CD4-positive, alpha-beta memory T cell (primary cell): ENCODE measurements around the gene GABRR2. TPM values are rescaled to one million over a fixed set of nuclear protein-coding genes. Genes with fewer than 3 reads are reported as not detected.
"Not testable (repeated sequence)": the region's sequence is repeated elsewhere in the genome, so short reads cannot be mapped to it uniquely, and the experiment has no call there.

ENCODE experiments used
- CTCF ChIA-PET: fragments of 350-600 bp; sonication (Branson Sonifier 250); formaldehyde crosslinking; loops from one replicate; lab custom pipeline; 2021; ENCODE audit warnings: inconsistent platforms; ENCODE audit not compliant: partially characterized antibody; lab: Charles Lee
- POLR2A ChIA-PET: fragments of 350-600 bp; sonication (Branson Sonifier 250); formaldehyde crosslinking; loops from one replicate; lab custom pipeline; 2021; ENCODE audit not compliant: partially characterized antibody; lab: Charles Lee
- DNase-seq, 5 donors: peaks; one replicate each; pipeline versions ENCODE4 v3.0.0 to v3.0.0-alpha.2; 2020 to 2022; ENCODE audit warnings: mixed read lengths in 1 of 5
- H3K27ac ChIP-seq: one replicate; pipeline ENCODE4 v1.7.0; 2013; ENCODE audit warnings: low read depth, low read length
- H3K27me3 ChIP-seq: 2 replicates; pipeline ENCODE4 v1.7.0; 2013; ENCODE audit warnings: mild to moderate bottlenecking, low read length, moderate library complexity; ENCODE audit not compliant: insufficient read depth
- H3K36me3 ChIP-seq: 2 replicates; pipeline ENCODE4 v1.7.0; 2013; ENCODE audit warnings: mild to moderate bottlenecking, low read length, moderate library complexity; ENCODE audit not compliant: insufficient read depth
- H3K4me1 ChIP-seq: 2 replicates; pipeline ENCODE4 v1.7.0; 2013; ENCODE audit warnings: mild to moderate bottlenecking, low read length, moderate library complexity; ENCODE audit not compliant: insufficient read depth
- H3K4me3 ChIP-seq, 2 donors: one replicate each; pipeline ENCODE4 v1.7.0; 2013; ENCODE audit warnings: low read length in 2 of 2, mild to moderate bottlenecking in 1 of 2
- H3K9me3 ChIP-seq, 2 donors: one replicate each; pipeline ENCODE4 v1.7.0; 2013; ENCODE audit warnings: low read length in 2 of 2, control low read depth in 1 of 2; ENCODE audit not compliant: control insufficient read depth in 1 of 2
- H3K27ac Mint-ChIP-seq, 7 donors: one replicate each; pipeline ENCODE4 v1.8.0; 2020 to 2021; ENCODE audit warnings: mixed read lengths in 7 of 7, mild to moderate bottlenecking in 6 of 7, inconsistent platforms in 3 of 7, moderate library complexity in 3 of 7
- H3K27me3 Mint-ChIP-seq, 2 donors: one replicate each; pipeline ENCODE4 v1.8.0; 2020 to 2021; ENCODE audit warnings: mixed read lengths in 2 of 2
- H3K36me3 Mint-ChIP-seq, 2 donors: one replicate each; pipeline ENCODE4 v1.8.0; 2020 to 2021; ENCODE audit warnings: mixed read lengths in 2 of 2, inconsistent platforms in 1 of 2, mild to moderate bottlenecking in 1 of 2
- H3K4me1 Mint-ChIP-seq, 4 donors: one replicate each; pipeline ENCODE4 v1.8.0; 2020 to 2021; ENCODE audit warnings: mixed read lengths in 4 of 4, mild to moderate bottlenecking in 1 of 4
- H3K4me3 Mint-ChIP-seq, 8 donors: one replicate each; pipeline ENCODE4 v1.8.0; 2020 to 2021; ENCODE audit warnings: mixed read lengths in 8 of 8, mild to moderate bottlenecking in 7 of 8, moderate library complexity in 6 of 8, inconsistent platforms in 3 of 8
- H3K9me3 Mint-ChIP-seq, 8 donors: one replicate each; pipeline ENCODE4 v1.8.0; 2020 to 2021; ENCODE audit warnings: mixed read lengths in 8 of 8, mild to moderate bottlenecking in 5 of 8, inconsistent platforms in 3 of 8, moderate library complexity in 1 of 8
- intact Hi-C: fragments of 100-400 bp; cut with micrococcal nuclease; formaldehyde crosslinking; loops from one replicate; pipeline ENCODE4 v1.15.1; 2023
- polyA plus RNA-seq, 2 donors: library from polyadenylated mRNA; unstranded; fragments of 300-500 nt; fragmentation: Illumina TruSeq; gene quantifications; one replicate each; pipeline ENCODE4 v1.2.3, GENCODE V29; 2021
- total RNA-seq, 2 experiments: library from RNA; stranded (reverse); gene quantifications; one replicate each; pipeline ENCODE4 v1.2.3, GENCODE V29; 2021

Gene GABRR2
- total and polyA plus RNA-seq, 4 experiments from 2014 or later: 0.10 to 1.7 (median 1.2) TPM; not detected in 1

DNA sequence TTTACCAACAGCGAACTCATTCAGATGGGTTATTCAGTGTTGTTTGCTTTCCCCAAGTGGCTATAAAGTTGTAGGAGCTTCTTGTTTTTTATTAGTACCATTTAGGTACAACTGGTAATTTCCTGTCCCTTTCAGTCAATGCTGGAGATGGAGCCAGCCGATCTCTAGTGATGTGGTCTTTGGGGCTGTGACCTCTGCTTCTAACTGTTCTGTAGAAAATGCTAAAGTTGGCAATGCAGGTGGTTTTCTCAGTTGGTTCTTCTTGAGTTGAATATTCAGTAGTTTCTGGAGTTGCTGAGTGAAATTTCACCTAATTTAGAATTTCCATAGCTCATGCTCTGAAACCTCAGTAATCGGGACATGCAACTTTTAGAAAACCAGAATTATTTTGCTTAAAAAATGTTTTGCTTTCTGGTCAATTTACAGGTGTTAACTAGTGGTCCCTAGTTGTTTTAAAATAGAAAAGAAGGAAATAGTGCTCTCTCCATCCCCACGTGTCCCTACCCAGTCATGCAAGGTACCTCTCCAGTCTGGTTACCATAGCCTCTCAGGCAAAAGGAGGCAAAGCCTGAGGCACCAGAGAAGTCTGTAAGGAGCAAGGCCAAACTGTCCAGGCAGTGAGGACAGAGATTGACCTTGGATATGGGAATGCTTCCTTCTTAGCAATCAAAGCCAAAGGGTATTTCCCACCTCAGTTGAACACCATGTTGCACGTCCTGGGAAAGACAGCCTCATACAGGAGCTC, 70.7 kb downstream of the GABRR2 start:
- Histone ChIP-seq H3K27ac (no peak overlapping the region), H3K36me3 (no peaks in the 10 kb centered on the region), H3K27me3 (peaks cover 5% of the 10 kb centered on the region), H3K4me3 (no peak overlapping the region), H3K9me3 (no peaks in the 10 kb centered on the region), H3K4me1 (peaks cover 2% of the 10 kb centered on the region)
- H3K27ac Mint-ChIP-seq: no peak overlapping the region
- H3K4me1 Mint-ChIP-seq: peaks cover 6 to 12% (median 9%) of the 10 kb centered on the region in 4 donors
- ChIA-PET POLR2A (no interaction called here), CTCF (interaction anchor here (0.7 to 6.8 kb wide), 4 partner anchors 99 to 261 kb away, joined by 3 to 76 read pairs (median 3); no protein-coding TSS in a partner anchor)
- no peaks in the 10 kb centered on the region for H3K36me3 Mint-ChIP-seq
- H3K27me3 Mint-ChIP-seq: peaks cover 2 to 7% of the 10 kb centered on the region in 2 donors
- peaks cover 0 to 1% (median 0%) of the 10 kb centered on the region in 8 donors for H3K9me3 Mint-ChIP-seq
- intact Hi-C loops: loop anchor here (5.0 kb wide), 1 partner anchor 122 kb away; no protein-coding TSS in a partner anchor
- no peak overlapping the region for H3K4me3 Mint-ChIP-seq
- no peak for DNase-seq

DNA sequence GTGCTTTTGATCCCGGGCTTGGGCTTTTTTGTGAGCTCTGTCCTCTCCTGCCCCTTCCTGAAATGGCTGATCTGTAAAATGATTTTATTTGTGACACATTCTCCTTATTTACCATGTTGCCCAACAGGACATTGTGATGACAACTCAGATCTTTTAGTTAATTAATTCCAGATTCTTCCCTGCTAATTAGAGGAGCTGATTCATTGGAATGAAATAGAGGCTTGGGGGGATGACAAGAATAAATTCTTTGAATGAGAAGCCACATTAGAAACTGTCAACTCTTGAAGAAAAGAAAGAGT, 71.8 kb downstream of the GABRR2 start:
- no peak for DNase-seq
- no peaks in the 10 kb centered on the region for H3K9me3 ChIP-seq
- peaks cover 10% of the 10 kb centered on the region for H3K4me1 ChIP-seq
- H3K27ac Mint-ChIP-seq: no peak overlapping the region
- H3K4me1 Mint-ChIP-seq: peaks cover 9 to 16% (median 12%) of the 10 kb centered on the region in 4 donors
- CTCF ChIA-PET: interaction anchor here (0.9 to 6.8 kb wide), 3 partner anchors 98 to 260 kb away, joined by 3 to 76 read pairs (median 3); no protein-coding TSS in a partner anchor
- H3K36me3 ChIP-seq: no peaks in the 10 kb centered on the region
- intact Hi-C loops: loop anchor here (2.0 to 5.0 kb wide), 2 partner anchors 121 to 164 kb away; no protein-coding TSS in a partner anchor
- no peaks in the 10 kb centered on the region for H3K9me3 Mint-ChIP-seq
- no peak overlapping the region for H3K4me3 ChIP-seq
- H3K4me3 Mint-ChIP-seq: no peak overlapping the region
- POLR2A ChIA-PET: no interaction called here
- H3K27me3 Mint-ChIP-seq: peaks cover 2 to 5% of the 10 kb centered on the region in 2 donors
- H3K36me3 Mint-ChIP-seq: no peaks in the 10 kb centered on the region
- no peak overlapping the region for H3K27ac ChIP-seq
- H3K27me3 ChIP-seq: peaks cover 5% of the 10 kb centered on the region

DNA sequence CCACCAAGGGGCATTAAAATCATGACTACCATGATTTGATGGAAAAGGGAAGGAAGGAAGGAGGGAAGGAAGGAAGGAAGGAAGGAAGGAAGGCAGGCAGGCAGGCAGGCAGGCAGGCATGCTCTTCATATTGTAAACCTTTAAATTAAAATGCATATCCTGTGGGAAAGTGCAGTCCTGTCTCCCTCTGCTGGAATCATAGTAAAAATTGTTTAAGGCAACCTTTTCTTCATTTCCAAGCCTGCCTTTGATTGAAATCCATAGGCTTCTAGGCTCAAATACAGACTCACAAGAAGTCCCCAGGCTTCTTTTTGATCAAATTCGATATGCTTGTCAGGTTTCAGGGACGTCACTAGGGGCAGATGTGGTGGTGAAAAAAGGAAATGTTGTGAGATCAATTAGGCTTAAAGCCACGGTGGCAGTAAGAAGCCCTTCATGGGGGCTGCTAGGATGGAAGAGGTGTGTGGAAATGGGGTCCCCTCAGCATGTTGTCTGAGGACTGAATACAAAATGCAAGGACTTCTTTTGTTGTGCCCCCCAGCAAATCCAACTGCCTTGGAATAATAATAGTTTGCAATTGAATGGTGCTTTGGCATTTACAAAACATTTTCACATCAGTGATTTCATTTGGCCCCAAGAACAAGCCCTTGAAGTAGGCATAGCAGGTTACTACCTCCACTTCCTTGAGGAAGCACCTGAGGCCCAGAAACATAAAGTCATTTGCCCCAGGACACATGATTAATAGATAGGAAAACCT, 72.3 kb downstream of the GABRR2 start:
- no peaks in the 10 kb centered on the region for H3K9me3 Mint-ChIP-seq
- intact Hi-C loops: loop anchor here (1.0 to 5.0 kb wide), 3 partner anchors 120 to 260 kb away; no protein-coding TSS in a partner anchor
- Histone ChIP-seq H3K4me3 (no peak overlapping the region), H3K9me3 (no peaks in the 10 kb centered on the region), H3K27me3 (peaks cover 5% of the 10 kb centered on the region), H3K4me1 (peaks cover 10% of the 10 kb centered on the region), H3K27ac (no peak overlapping the region), H3K36me3 (no peaks in the 10 kb centered on the region)
- DNase-seq: peak in 4 of 5 donors; percentile 16 to 30 (median 24)
- H3K27ac Mint-ChIP-seq: no peak overlapping the region
- peaks cover 9 to 16% (median 12%) of the 10 kb centered on the region in 4 donors for H3K4me1 Mint-ChIP-seq
- ChIA-PET POLR2A (no interaction called here), CTCF (interaction anchor here (1.0 to 6.8 kb wide), 3 partner anchors 163 to 260 kb away, joined by 3 to 76 read pairs (median 4); no protein-coding TSS in a partner anchor)
- H3K4me3 Mint-ChIP-seq: no peak overlapping the region
- no peaks in the 10 kb centered on the region for H3K36me3 Mint-ChIP-seq
- peaks cover 2 to 4% of the 10 kb centered on the region in 2 donors for H3K27me3 Mint-ChIP-seq

DNA sequence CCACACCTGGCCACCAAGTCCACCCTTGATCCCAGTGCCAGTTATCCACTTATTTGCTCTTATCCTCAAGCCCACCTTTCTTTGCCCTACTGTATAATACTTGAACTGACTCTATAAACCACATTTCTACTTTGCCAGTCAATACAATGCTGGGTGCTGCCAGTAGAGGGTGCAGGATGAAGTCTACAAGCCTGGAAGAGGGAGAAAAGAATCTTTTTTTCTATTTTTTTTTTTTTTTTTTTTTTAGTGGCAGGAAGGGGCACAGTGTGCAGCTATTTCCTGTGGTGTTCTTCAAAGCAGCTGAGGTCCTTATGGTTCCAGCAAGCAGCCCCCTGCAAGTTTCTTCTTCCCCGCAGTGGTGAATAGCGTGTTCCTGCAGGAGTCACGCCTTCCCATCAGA, 75.8 kb downstream of the GABRR2 start:
- no peaks in the 10 kb centered on the region for H3K9me3 ChIP-seq
- peaks cover 9 to 13% (median 12%) of the 10 kb centered on the region in 4 donors for H3K4me1 Mint-ChIP-seq
- H3K4me3 ChIP-seq: no peak overlapping the region
- no peak overlapping the region for H3K27ac ChIP-seq
- no peaks in the 10 kb centered on the region for H3K36me3 Mint-ChIP-seq
- peak overlapping the region in 2 of 8 donors; percentile 32 for H3K4me3 Mint-ChIP-seq
- intact Hi-C loops: no loop called here
- ChIA-PET CTCF (interaction anchor here (0.7 to 6.8 kb wide), 2 partner anchors 256 to 264 kb away, joined by 3 to 76 read pairs; no protein-coding TSS in a partner anchor), POLR2A (no interaction called here)
- peaks cover 10 to 14% of the 10 kb centered on the region in 2 donors for H3K27me3 Mint-ChIP-seq
- H3K27ac Mint-ChIP-seq: peak overlapping the region in 1 of 7 donors; percentile 15
- H3K9me3 Mint-ChIP-seq: peaks cover 0 to 3% (median 0%) of the 10 kb centered on the region in 8 donors
- peak; percentile 19 to 55 (median 30) for DNase-seq
- H3K36me3 ChIP-seq: no peaks in the 10 kb centered on the region
- H3K4me1 ChIP-seq: peaks cover 10% of the 10 kb centered on the region
- no peaks in the 10 kb centered on the region for H3K27me3 ChIP-seq

DNA sequence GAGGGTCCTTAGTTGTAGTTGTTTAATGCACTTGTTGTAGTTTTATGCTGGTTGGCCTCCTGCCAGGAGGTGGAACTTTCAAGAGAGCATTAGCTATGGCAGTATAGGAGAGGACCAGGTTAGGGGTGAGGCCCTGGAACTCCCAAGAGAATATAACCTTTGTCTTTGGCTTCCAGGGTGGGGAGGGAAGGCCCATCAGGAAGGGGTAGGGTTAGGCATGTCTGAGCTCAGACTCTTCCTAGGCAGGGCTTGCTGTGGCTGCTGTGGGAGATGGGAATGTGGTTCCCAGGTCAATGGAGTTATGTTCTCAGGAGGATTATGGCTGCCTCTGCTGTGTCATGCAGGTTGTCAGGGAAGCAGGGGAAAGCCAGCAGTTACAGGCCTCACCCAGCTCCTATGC, 77.9 kb downstream of the GABRR2 start:
- Histone ChIP-seq H3K4me1 (peaks cover 10% of the 10 kb centered on the region), H3K27ac (no peak overlapping the region), H3K27me3 (no peaks in the 10 kb centered on the region), H3K36me3 (no peaks in the 10 kb centered on the region), H3K4me3 (no peak overlapping the region), H3K9me3 (no peaks in the 10 kb centered on the region)
- POLR2A ChIA-PET: no interaction called here
- DNase-seq: no peak
- peaks cover 12 to 22% (median 17%) of the 10 kb centered on the region in 4 donors for H3K4me1 Mint-ChIP-seq
- H3K36me3 Mint-ChIP-seq: no peaks in the 10 kb centered on the region
- intact Hi-C loops: no loop called here
- no peak overlapping the region for H3K27ac Mint-ChIP-seq
- H3K27me3 Mint-ChIP-seq: peaks cover 17 to 28% of the 10 kb centered on the region in 2 donors
- no peak overlapping the region for H3K4me3 Mint-ChIP-seq
- H3K9me3 Mint-ChIP-seq: peaks cover 0 to 4% (median 0%) of the 10 kb centered on the region in 8 donors
- CTCF ChIA-PET: no interaction called here

DNA sequence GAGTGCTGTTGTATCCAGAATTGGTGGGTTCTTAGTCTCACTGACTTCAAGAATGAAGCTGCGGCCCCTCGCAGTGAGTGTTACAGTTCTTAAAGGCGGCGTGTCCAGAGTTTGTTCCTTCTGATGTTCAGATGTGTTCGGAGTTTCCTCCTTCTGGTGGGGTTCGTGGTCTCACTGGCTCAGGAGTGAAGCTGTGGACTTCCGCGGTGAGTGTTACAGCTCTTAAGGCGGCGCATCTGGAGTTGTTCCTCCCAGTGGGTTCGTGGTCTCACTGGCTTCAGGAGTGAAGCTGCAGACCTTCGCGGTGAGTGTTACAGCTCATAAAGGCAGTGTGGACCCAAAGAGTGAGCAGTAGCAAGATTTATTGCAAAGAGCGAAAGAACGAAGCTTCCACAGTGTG, 81.5 kb downstream of the GABRR2 start:
- peak overlapping the region; percentile 7 to 88 (median 76) for H3K4me3 Mint-ChIP-seq
- H3K4me1 ChIP-seq, H3K36me3 Mint-ChIP-seq, H3K9me3 Mint-ChIP-seq, H3K4me3 ChIP-seq, intact Hi-C loops, H3K9me3 ChIP-seq, H3K36me3 ChIP-seq, H3K27ac ChIP-seq, H3K27me3 ChIP-seq, H3K4me1 Mint-ChIP-seq, POLR2A ChIA-PET: not testable (repeated sequence)
- H3K27me3 Mint-ChIP-seq: peaks cover 18 to 39% of the 10 kb centered on the region in 2 donors
- peak overlapping the region in 1 of 7 donors; percentile 79 for H3K27ac Mint-ChIP-seq
- CTCF ChIA-PET: interaction anchor here (1.1 kb wide), 1 partner anchor 252 kb away, joined by 3 read pairs; no protein-coding TSS in a partner anchor
- DNase-seq: peak in 1 of 5 donors; percentile 3

DNA sequence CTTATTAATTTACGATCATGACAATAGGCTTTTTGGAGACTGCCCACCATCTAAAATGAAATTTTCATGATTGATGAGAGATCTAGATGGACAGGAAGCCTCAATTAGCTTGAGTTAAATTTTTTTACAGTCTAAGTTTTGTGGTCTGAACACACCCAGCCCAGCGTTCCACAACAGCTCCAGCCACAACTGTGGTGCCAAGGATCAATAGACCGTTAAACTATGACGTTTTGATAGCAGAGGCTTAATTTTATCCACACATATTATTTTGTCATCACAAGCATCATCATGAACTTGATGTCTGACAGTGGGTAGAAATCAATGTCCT, 92.4 kb downstream of the GABRR2 start:
- H3K4me1 Mint-ChIP-seq: no peaks in the 10 kb centered on the region
- H3K36me3 Mint-ChIP-seq: no peaks in the 10 kb centered on the region
- ChIA-PET CTCF (interaction anchor here (1.4 kb wide), 1 partner anchor 18 kb away, joined by 3 read pairs; no protein-coding TSS in a partner anchor), POLR2A (no interaction called here)
- no peak overlapping the region for H3K4me3 Mint-ChIP-seq
- H3K27me3 ChIP-seq: no peaks in the 10 kb centered on the region
- no peak overlapping the region for H3K4me3 ChIP-seq
- no peaks in the 10 kb centered on the region for H3K9me3 ChIP-seq
- H3K27ac Mint-ChIP-seq: no peak overlapping the region
- H3K27ac ChIP-seq: no peak overlapping the region
- peaks cover 5 to 6% of the 10 kb centered on the region in 2 donors for H3K27me3 Mint-ChIP-seq
- H3K9me3 Mint-ChIP-seq: peaks cover 0 to 5% (median 0%) of the 10 kb centered on the region in 8 donors
- intact Hi-C loops: no loop called here
- no peak for DNase-seq
- H3K4me1 ChIP-seq: no peaks in the 10 kb centered on the region
- H3K36me3 ChIP-seq: no peaks in the 10 kb centered on the region
